GM12891 (cell line): ENCODE results near the gene ADCY5.

Experiments
- POLR2A ChIP-seq: IDR thresholded peaks from 2 replicates; pipeline ENCODE4 v1.6.1; 2011; ENCODE audit warnings: low read depth, low read length, control low read depth
- POLR2AphosphoS5 ChIP-seq: IDR thresholded peaks from 2 replicates; pipeline ENCODE4 v1.6.1; 2011; ENCODE audit warnings: low read depth, low read length, control low read depth

GRCh38 chr3:123337226-123337625 lies 111.7 kb downstream of the ADCY5 start:
- no peak for TF ChIP-seq POLR2A
- TF ChIP-seq POLR2AphosphoS5: no peak
